Esophagus squamous epithelium (tissue), 5 donors: ENCODE results near the gene CLSTN1. TPM values are rescaled to one million over a fixed set of nuclear protein-coding genes. Genes with fewer than 3 reads are reported as not detected.
A peak's percentile ranks its signal among the peaks of the same experiment; 100 is the strongest.
"Not testable (repeated sequence)": the region's sequence is repeated elsewhere in the genome, so short reads cannot be mapped to it uniquely, and the experiment has no call there.

Experiments
- DNase-seq: peaks from one replicate; lab custom pipeline; 2025; lab: John Stamatoyannopoulos, UW
- H3K27ac ChIP-seq, 4 donors: fragments of 200-600 bp; sonication (generic); one replicate each; pipeline ENCODE4 v1.5.1; 2016 to 2019; ENCODE audit warnings: mild to moderate bottlenecking in 1 of 4
- H3K27me3 ChIP-seq, 4 donors: fragments of 200-600 bp; sonication (generic); 1 replicate in 3 of 4; 2 replicates in 1 of 4; pipeline versions ENCODE4 v1.5.1 to v1.6.0; 2017 to 2021; ENCODE audit warnings: antibody characterized with exemption in 1 of 4
- H3K36me3 ChIP-seq, 3 donors: fragments of 200-600 bp; sonication (generic); one replicate each; pipeline ENCODE4 v1.5.1; 2016 to 2019
- H3K4me1 ChIP-seq, 3 donors: fragments of 200-600 bp; sonication (generic); one replicate each; pipeline ENCODE4 v1.5.1; 2017 to 2019
- H3K4me3 ChIP-seq, 4 donors: fragments of 200-600 bp; sonication (generic); 1 replicate in 3 of 4; 2 replicates in 1 of 4; pipeline ENCODE4 v1.5.1; 2016 to 2019; ENCODE audit warnings: mild to moderate bottlenecking in 2 of 4, moderate library complexity in 1 of 4
- H3K9me3 ChIP-seq, 3 donors: fragments of 200-600 bp; sonication (generic); one replicate each; pipeline ENCODE4 v1.5.1; 2016 to 2019
- CTCF ChIP-seq, 6 experiments: fragments of 450-650 bp in 4 of 6; fragments of 200-600 bp in 2 of 6; sonication (generic) in 2 of 6; IDR thresholded peaks; one replicate each; pipeline ENCODE4 v1.5.1; 2016 to 2019; ENCODE audit warnings: antibody characterized with exemption in 6 of 6, mild to moderate bottlenecking in 4 of 6, moderate library complexity in 4 of 6
- POLR2A ChIP-seq, 4 donors: fragments of 450-650 bp; IDR thresholded peaks; one replicate each; pipeline ENCODE4 v1.6.1; 2017; ENCODE audit warnings: antibody characterized with exemption in 4 of 4, mild to moderate bottlenecking in 4 of 4, moderate library complexity in 3 of 4
- WGBS, 2 donors: methylation state at CpG; one replicate each; pipeline ENCODE4 v1.1.5; 2018; 5-methylcytosine and 5-hydroxymethylcytosine counted together
- intact Hi-C: fragments of 100-400 bp; cut with DNase I; formaldehyde crosslinking; loops from one replicate; pipeline ENCODE4 v1.15.0; 2022
- total RNA-seq, 4 donors: library from RNA; depleted of rRNA; stranded (reverse); fragments of >200 nt; gene quantifications; one replicate each; pipeline ENCODE4 v1.1.0, GENCODE V29; 2016
- donor health status: DM: yes; HTN: yes; CAD: no.

The CLSTN1 gene
- total RNA-seq, 4 donors from 2014 or later: 57.3 to 68.4 (median 65.3) TPM

GRCh38 chr1:9807541-9807940 is 16.2 kb downstream of the CLSTN1 start:
- no peak for DNase-seq
- WGBS, 2 donors: 40 to 51% methylated on average over 11 to 12 of the region's 12 CpGs
- Histone ChIP-seq H3K9me3 (no peaks in the 10 kb centered on the region), H3K4me3 (no peak overlapping the region), H3K27me3 (no peaks in the 10 kb centered on the region), H3K27ac (peak overlapping the region in 1 of 4 donors; percentile 25), H3K4me1 (peaks cover 0 to 90% (median 40%) of the 10 kb centered on the region in 3 donors), H3K36me3 (no peaks in the 10 kb centered on the region)
- intact Hi-C loops: no loop called here
- no peak for TF ChIP-seq CTCF (IDR thresholded peaks at IDR 0.05)
- TF ChIP-seq POLR2A (IDR thresholded peaks at IDR 0.05): no peak

DNA sequence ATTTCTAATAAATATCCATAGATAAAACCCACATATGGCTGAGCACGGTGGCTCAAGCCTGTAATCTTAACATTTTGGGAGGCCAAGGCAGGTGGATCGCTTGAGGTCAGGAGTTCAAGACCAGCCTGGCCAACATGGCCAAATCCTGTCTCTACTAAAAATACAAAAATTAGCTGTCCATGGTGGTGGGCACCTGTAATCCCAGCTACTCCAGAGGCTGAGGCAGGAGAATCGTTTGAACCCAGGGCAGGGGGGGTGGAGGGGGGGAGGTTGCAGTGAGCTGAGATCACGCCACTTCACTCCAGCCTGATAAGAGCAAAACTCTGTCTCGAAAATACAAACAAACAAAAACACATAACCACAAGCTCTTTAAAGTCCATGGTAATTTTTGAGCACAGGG is 17.8 kb downstream of the CLSTN1 start:
- DNase-seq: not testable (repeated sequence)
- peak overlapping the region in 1 of 4 donors; percentile 5 for H3K27ac ChIP-seq

GRCh38 chr1:9805006-9805508 is 18.7 kb downstream of the CLSTN1 start:
- DNase-seq: no peak
- peak overlapping the region in 3 of 4 donors; percentile 82 to 85 (median 84) for H3K27ac ChIP-seq
- no peak for TF ChIP-seq CTCF (IDR thresholded peaks at IDR 0.05)
- no peak for TF ChIP-seq POLR2A (IDR thresholded peaks at IDR 0.05)
- intact Hi-C loops: no loop called here
- H3K36me3 ChIP-seq: no peaks in the 10 kb centered on the region
- H3K4me1 ChIP-seq: peaks cover 0 to 70% (median 21%) of the 10 kb centered on the region in 3 donors
- peak overlapping the region in 1 of 4 donors; percentile 9 for H3K4me3 ChIP-seq
- H3K27me3 ChIP-seq: no peaks in the 10 kb centered on the region
- 34 to 39% methylated on average over 7 of the region's 7 CpGs for WGBS, 2 donors
- no peaks in the 10 kb centered on the region for H3K9me3 ChIP-seq

More for the DNA sequence above, 17.8 kb downstream of the CLSTN1 start:
- H3K27me3 ChIP-seq, H3K4me3 ChIP-seq, H3K9me3 ChIP-seq, H3K36me3 ChIP-seq, intact Hi-C loops: not testable (repeated sequence)
- WGBS, 2 donors: 73 to 88% methylated on average over 5 of the region's 5 CpGs
- H3K4me1 ChIP-seq: peaks cover 0 to 80% (median 29%) of the 10 kb centered on the region in 3 donors

DNA sequence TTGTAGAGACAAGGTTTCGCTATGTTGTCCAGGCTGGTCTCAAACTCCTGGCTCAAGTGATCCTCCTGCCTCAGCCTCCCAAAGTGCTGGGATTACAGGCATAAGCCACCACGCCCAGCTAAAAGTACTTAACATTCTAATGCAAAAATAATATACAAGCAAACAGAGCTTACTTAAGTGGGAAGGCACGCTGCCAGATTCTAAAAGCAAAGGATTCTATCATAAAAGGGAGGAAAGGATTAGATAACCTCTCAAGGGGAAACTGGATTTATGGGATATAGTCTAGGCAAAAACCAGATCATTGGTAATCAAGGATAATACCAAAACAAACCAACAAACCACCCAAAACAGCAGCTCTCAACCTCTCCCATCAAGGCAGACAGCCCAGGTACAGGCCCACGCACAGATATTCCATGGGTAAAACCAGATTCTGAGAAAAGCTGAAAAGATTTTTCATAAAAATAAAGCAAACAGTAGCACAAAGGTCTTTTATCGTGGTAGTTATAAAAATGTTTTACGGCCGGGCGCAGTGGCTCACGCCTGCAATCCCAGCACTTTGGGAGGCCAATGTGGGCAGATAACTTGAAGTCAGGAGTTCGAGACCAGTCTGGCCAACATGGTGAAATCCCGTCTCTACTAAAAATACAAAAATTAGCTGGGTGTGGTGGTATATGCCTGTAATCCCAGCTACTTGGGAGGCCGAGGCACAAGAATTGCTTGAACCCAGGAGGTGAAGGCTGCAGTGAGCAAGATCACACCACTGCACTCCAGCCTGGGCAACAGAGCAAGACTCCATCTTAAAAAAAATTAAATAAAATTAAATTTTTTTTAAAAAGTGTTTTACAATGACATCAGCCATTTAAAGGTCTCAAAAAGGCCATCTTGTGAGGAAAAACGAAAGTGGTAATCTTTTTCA is 20.5 kb downstream of the CLSTN1 start:
- H3K9me3 ChIP-seq, intact Hi-C loops, H3K27me3 ChIP-seq, H3K36me3 ChIP-seq, DNase-seq, H3K4me3 ChIP-seq: not testable (repeated sequence)
- H3K27ac ChIP-seq: peak overlapping the region in 3 of 4 donors; percentile 82 to 85 (median 84)
- WGBS, 2 donors: 75 to 80% methylated on average over 13 of the region's 13 CpGs
- H3K4me1 ChIP-seq: peaks cover 7 to 69% (median 18%) of the 10 kb centered on the region in 3 donors

GRCh38 chr1:9801909-9802308 is 21.9 kb downstream of the CLSTN1 start:
- intact Hi-C loops: no loop called here
- Histone ChIP-seq H3K36me3 (no peaks in the 10 kb centered on the region), H3K27ac (no peak overlapping the region), H3K4me1 (peaks cover 14 to 69% (median 20%) of the 10 kb centered on the region in 3 donors), H3K27me3 (no peaks in the 10 kb centered on the region), H3K4me3 (no peak overlapping the region), H3K9me3 (no peaks in the 10 kb centered on the region)
- no peak for TF ChIP-seq CTCF (IDR thresholded peaks at IDR 0.05)
- no peak for DNase-seq
- 83 to 100% methylated on average over 1 of the region's 1 CpG for WGBS, 2 donors
